HepG2 (cell line): Measurements from ENCODE around the gene CD7. TPM values are rescaled to one million over a fixed set of nuclear protein-coding genes. Genes with fewer than 3 reads are reported as not detected.

Source experiments
- ARID3A ChIP-seq: IDR thresholded peaks from 2 replicates; pipeline ENCODE4 v1.6.1; 2012; ENCODE audit warnings: low read depth, low read length, improper control_type of control experiment
- BCL6 ChIP-seq: IDR thresholded peaks from 2 replicates; pipeline ENCODE4 v1.6.1; 2016; ENCODE audit warnings: missing genetic modification reagents, missing compliant biosample characterization
- CBX1 ChIP-seq: IDR thresholded peaks from one replicate; pipeline ENCODE4 v1.6.1; 2016; ENCODE audit warnings: antibody characterized with exemption, low read depth
- EP300 ChIP-seq, 3 experiments: sonication (generic) in 1 of 3; formaldehyde crosslinking in 1 of 3; IDR thresholded peaks; 2 replicates each; pipeline versions ENCODE4 v1.5.1 to v1.6.1; 2011 to 2020; ENCODE audit warnings: low read depth in 2 of 3, low read length in 2 of 3, borderline replicate concordance in 1 of 3, improper control_type of control experiment in 1 of 3, mild to moderate bottlenecking in 1 of 3, missing genetic modification reagents in 1 of 3, moderate library complexity in 1 of 3
- MED1 ChIP-seq: sonication (generic); formaldehyde crosslinking; IDR thresholded peaks from 2 replicates; pipeline ENCODE4 v1.4.0; 2020; ENCODE audit warnings: missing genetic modification reagents
- MYC ChIP-seq: sonication (generic); formaldehyde crosslinking; IDR thresholded peaks from 2 replicates; pipeline ENCODE4 v1.9.0; 2021; ENCODE audit warnings: missing genetic modification reagents, borderline replicate concordance
- MYPOP ChIP-seq: sonication (generic); formaldehyde crosslinking; IDR thresholded peaks from 2 replicates; pipeline ENCODE4 v1.8.1; 2023; ENCODE audit warnings: mild to moderate bottlenecking, moderate library complexity, missing genetic modification reagents
- NR2F1 ChIP-seq, 2 experiments: fragments of 450-650 bp in 1 of 2; formaldehyde crosslinking in 1 of 2; IDR thresholded peaks; 2 replicates each; pipeline versions ENCODE4 v1.5.0 to v1.6.1; 2016 to 2020; ENCODE audit warnings: mild to moderate bottlenecking in 1 of 2, missing compliant biosample characterization in 1 of 2, missing genetic modification reagents in 1 of 2, moderate library complexity in 1 of 2
- RARA ChIP-seq: IDR thresholded peaks from 2 replicates; pipeline ENCODE4 v1.6.1; 2016; ENCODE audit warnings: missing genetic modification reagents, missing compliant biosample characterization
- RBM39 ChIP-seq: fragments of 200-400 bp; formaldehyde crosslinking; IDR thresholded peaks from one replicate; pipeline ENCODE4 v1.6.1; 2018; ENCODE audit warnings: antibody characterized with exemption, mild to moderate bottlenecking, low read depth, low read length; ENCODE audit not compliant: poor library complexity, severe bottlenecking
- SKI ChIP-seq: fragments of 450-650 bp; IDR thresholded peaks from one replicate; pipeline ENCODE4 v1.6.1; 2018; ENCODE audit warnings: mild to moderate bottlenecking; ENCODE audit not compliant: partially characterized antibody
- SOX13 ChIP-seq, 3 experiments: fragments of 450-650 bp in 1 of 3; sonication (generic) in 1 of 3; formaldehyde crosslinking in 1 of 3; IDR thresholded peaks in 2 of 3; conservative IDR thresholded peaks in 1 of 3; 2 replicates each; pipeline versions ENCODE4 v1.5.0 to v1.6.1; 2016 to 2020; ENCODE audit warnings: antibody characterized with exemption in 1 of 3, mild to moderate bottlenecking in 1 of 3, missing compliant biosample characterization in 1 of 3, missing genetic modification reagents in 1 of 3, moderate library complexity in 1 of 3
- THRA ChIP-seq: sonication (generic); formaldehyde crosslinking; IDR thresholded peaks from 2 replicates; pipeline ENCODE4 v1.4.0; 2020; ENCODE audit warnings: missing genetic modification reagents, borderline replicate concordance
- ZBTB7B ChIP-seq: sonication (generic); formaldehyde crosslinking; IDR thresholded peaks from 2 replicates; pipeline ENCODE4 v1.4.0; 2020; ENCODE audit warnings: missing genetic modification reagents
- ZNF331 ChIP-seq: sonication (generic); formaldehyde crosslinking; IDR thresholded peaks from 2 replicates; pipeline ENCODE4 v1.4.0; 2020; ENCODE audit warnings: missing genetic modification reagents
- ZNF598 ChIP-seq: sonication (generic); formaldehyde crosslinking; IDR thresholded peaks from 2 replicates; pipeline ENCODE4 v1.5.1; 2020; ENCODE audit warnings: mild to moderate bottlenecking, missing genetic modification reagents, borderline replicate concordance
- ZNF891 ChIP-seq: sonication (generic); formaldehyde crosslinking; IDR thresholded peaks from 2 replicates; pipeline ENCODE4 v1.5.0; 2020; ENCODE audit warnings: mild to moderate bottlenecking, missing genetic modification reagents
- ZSCAN21 ChIP-seq: sonication (generic); formaldehyde crosslinking; IDR thresholded peaks from 2 replicates; pipeline ENCODE4 v1.8.0; 2022; ENCODE audit warnings: mild to moderate bottlenecking, missing genetic modification reagents, moderate library complexity, borderline replicate concordance
- ZSCAN31 ChIP-seq: sonication (generic); formaldehyde crosslinking; IDR thresholded peaks from 2 replicates; pipeline ENCODE4 v1.5.0; 2020; ENCODE audit warnings: low read depth, mild to moderate bottlenecking, missing genetic modification reagents
- polyA plus RNA-seq, 8 experiments: library from polyadenylated mRNA; depleted of rRNA in 3 of 8; stranded (reverse) in 7 of 8; unstranded in 1 of 8; fragments of >200 nt; fragmentation: Illumina TruSeq in 4 of 8; extraction: Trizol in 4 of 8; gene quantifications; 2 replicates each; pipeline versions ENCODE4 v1.2.1 to v1.2.3, GENCODE V29; 2011 to 2016; ENCODE audit warnings: low read depth in 4 of 8, missing spikeins in 1 of 8, mixed read lengths in 1 of 8; ENCODE audit not compliant: insufficient read depth in 1 of 8
- total RNA-seq, 5 experiments: library from RNA; depleted of rRNA; stranded (reverse); fragments of >200 nt; fragmentation: Illumina TruSeq; extraction: Trizol; gene quantifications; 2 replicates each; pipeline ENCODE4 v1.2.3, GENCODE V29; 2016; ENCODE audit warnings: low read depth in 1 of 5
- TF ChIP-seq, protein P1 (sequence below): sonication (generic); formaldehyde crosslinking; IDR thresholded peaks from 2 replicates; pipeline ENCODE4 v1.4.0; 2020; ENCODE audit warnings: missing genetic modification reagents, mild to moderate bottlenecking, borderline replicate concordance
- TF ChIP-seq, protein P2 (sequence below): sonication (generic); formaldehyde crosslinking; IDR thresholded peaks from 2 replicates; pipeline ENCODE4 v1.4.0; 2020; ENCODE audit warnings: missing genetic modification reagents

Gene CD7
- total and polyA plus RNA-seq, 2 of the 13 experiments (the other 11 are each of a cell fraction or from before 2014, with no cell fraction given), result 67.6 to 76.4 TPM

DNA sequence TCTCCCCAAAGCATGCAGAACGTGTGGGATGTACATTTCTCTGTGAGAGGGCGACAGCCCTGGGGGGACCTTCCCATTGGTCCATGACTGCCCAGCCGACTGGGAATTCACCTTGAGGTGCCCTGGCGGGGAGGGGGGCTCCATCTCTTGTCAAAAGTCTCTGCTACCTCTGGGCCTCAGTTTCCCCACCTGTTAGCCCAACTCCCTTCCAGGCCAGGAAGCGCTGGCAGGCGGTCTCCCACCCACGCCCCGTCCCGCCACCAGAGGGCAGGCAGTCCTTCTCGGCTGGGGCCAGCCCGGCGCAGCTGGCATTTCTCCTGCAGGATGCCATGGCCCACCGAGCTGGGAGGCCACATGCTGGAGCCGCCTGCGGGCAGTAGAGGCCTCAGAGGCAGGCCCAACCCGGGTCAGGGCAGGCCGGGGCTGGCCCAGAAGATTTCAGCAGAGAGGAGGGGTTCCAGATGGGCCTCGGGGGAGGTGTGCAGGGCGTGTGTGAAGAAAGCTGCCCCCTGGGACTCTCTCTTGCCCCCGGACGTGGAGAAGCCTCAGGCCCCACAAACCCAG is 16.6 kb downstream of the CD7 start (continued):
- TF ChIP-seq MYPOP (CRISPR knock-in tag) (no peak), MYC (CRISPR knock-in tag) (peak; percentile 68; the same call in 1 of the 2 replicates), ZNF331 (CRISPR knock-in tag) (peak; percentile 62; the same call in 1 of the 2 replicates), ARID3A (0 out of 2 replicates have a peak, but pooled peaks have one; percentile 16), ZSCAN31 (CRISPR knock-in tag) (peak; percentile 68; the same call in 1 of the 2 replicates), ZNF598 (CRISPR knock-in tag) (0 out of 2 replicates have a peak, but pooled peaks have one; percentile 59), RBM39 (peak; percentile 85), CBX1 (peak; percentile 47), EP300 (IDR thresholded peaks at IDR 0.05; ENCODE audit: low read depth in 2 of 2, low read length in 2 of 2) (no peak), EP300 (CRISPR knock-in tag; IDR thresholded peaks at IDR 0.05; ENCODE audit: borderline replicate concordance) (0 out of 2 replicates have a peak, but pooled peaks have one; percentile 16), BCL6 (CRISPR knock-in tag) (peak; percentile 40; the same call in 1 of the 2 replicates), SOX13 (IDR thresholded peaks at IDR 0.05) (no peak), SOX13 (CRISPR knock-in tag; conservative IDR thresholded peaks at IDR 0.05 in 1 of 2, IDR thresholded peaks at IDR 0.05 in 1 of 2) (peak in 1 of 2 experiments; percentile 44; a peak in 1 of 4 replicates), ZNF891 (CRISPR knock-in tag) (no peak), MED1 (CRISPR knock-in tag) (peak; percentile 62; the same call in 1 of the 2 replicates), RARA (peak; percentile 53; the same call in 1 of the 2 replicates), NR2F1 (CRISPR knock-in tag; IDR thresholded peaks at IDR 0.05) (no peak), SKI (peak; percentile 20), ZSCAN21 (0 out of 2 replicates have a peak, but pooled peaks have one; percentile 16), ZBTB7B (peak; percentile 88), THRA (CRISPR knock-in tag) (peak; percentile 69)
- TF ChIP-seq, protein P1, sequence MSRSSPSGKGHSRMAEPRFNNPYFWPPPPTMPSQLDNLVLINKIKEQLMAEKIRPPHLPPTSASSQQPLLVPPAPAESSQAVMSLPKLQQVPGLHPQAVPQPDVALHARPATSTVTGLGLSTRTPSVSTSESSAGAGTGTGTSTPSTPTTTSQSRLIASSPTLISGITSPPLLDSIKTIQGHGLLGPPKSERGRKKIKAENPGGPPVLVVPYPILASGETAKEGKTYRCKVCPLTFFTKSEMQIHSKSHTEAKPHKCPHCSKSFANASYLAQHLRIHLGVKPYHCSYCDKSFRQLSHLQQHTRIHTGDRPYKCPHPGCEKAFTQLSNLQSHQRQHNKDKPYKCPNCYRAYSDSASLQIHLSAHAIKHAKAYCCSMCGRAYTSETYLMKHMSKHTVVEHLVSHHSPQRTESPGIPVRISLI (CRISPR knock-in tag), result no peak
- TF ChIP-seq, protein P2, sequence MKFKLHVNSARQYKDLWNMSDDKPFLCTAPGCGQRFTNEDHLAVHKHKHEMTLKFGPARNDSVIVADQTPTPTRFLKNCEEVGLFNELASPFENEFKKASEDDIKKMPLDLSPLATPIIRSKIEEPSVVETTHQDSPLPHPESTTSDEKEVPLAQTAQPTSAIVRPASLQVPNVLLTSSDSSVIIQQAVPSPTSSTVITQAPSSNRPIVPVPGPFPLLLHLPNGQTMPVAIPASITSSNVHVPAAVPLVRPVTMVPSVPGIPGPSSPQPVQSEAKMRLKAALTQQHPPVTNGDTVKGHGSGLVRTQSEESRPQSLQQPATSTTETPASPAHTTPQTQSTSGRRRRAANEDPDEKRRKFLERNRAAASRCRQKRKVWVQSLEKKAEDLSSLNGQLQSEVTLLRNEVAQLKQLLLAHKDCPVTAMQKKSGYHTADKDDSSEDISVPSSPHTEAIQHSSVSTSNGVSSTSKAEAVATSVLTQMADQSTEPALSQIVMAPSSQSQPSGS (CRISPR knock-in tag), result peak; percentile 17; the same call in 1 of the 2 replicates
